Measurements from ENCODE around the gene PRLR. TPM values are rescaled to one million over a fixed set of nuclear protein-coding genes. Genes with fewer than 3 reads are reported as not detected.

The PRLR gene
- total and polyA plus RNA-seq, 9 of the 15 experiments (the other 6 are each of a cell fraction or from before 2014, with no cell fraction given): 0.02 TPM; not detected in 8

DNA sequence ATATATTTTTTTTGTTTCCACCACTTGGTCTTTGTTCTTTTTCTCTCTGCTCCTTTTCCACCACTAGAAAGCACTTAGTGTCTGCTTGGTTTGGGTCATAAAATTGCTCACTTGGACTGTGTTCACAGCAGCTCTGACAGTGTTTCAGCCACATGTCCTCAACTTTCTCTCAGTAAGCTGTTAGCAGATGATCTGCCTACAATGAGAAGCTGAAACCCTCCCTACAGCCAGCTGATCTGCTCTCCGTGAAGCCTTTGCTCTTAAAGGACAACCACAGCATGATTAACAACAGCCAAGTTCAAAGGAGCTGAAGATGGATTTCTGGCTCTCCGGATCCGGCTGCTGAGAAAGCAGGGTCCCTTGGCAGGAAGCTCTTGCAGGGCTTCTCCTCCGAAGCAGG is 31.6 kb downstream of the PRLR start (continued):
- TF ChIP-seq HMGXB4 (CRISPR knock-in tag; IDR thresholded peaks at IDR 0.05): no peak

DNA sequence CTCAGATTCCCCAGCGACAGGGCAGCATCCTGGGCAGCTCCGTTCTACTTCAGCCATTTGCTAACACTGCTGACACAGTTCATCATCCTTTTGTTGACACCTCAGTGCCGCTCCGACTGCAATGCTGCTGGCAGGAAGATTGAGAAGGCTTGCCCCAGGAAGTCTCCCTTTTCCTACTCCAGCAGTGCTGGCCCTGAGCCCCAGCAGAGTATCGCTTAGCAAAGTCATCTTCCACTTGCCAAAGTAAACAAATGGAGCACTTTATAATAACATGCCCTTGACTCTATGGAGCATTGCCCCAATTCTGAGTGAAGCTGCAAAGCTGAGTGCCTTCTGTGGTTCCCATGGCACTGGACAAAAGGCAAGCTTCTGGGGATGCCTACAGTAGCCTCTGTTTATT is 32.2 kb downstream of the PRLR start:
- POLR2A ChIA-PET: interaction anchor here (1.1 kb wide), 1 partner anchor 15 kb away, joined by 3 read pairs; no protein-coding TSS in a partner anchor
- TF ChIP-seq JUNB (CRISPR knock-in tag; conservative IDR thresholded peaks at IDR 0.05) (no peak), CBX1 (IDR thresholded peaks at IDR 0.05; ENCODE audit: low read depth) (no peak), ZNF696 (CRISPR knock-in tag; conservative IDR thresholded peaks at IDR 0.05) (no peak), SMARCE1 (IDR thresholded peaks at IDR 0.05) (no peak), ZNF561 (CRISPR knock-in tag; conservative IDR thresholded peaks at IDR 0.05) (no peak), ZC3H4 (CRISPR knock-in tag; IDR thresholded peaks at IDR 0.05; ENCODE audit: borderline replicate concordance) (no peak), LCOR (CRISPR knock-in tag; IDR thresholded peaks at IDR 0.05) (no peak), NBN (IDR thresholded peaks at IDR 0.05; ENCODE audit: low read depth) (no peak), SAFB (IDR thresholded peaks at IDR 0.05; ENCODE audit: borderline replicate concordance, low read depth, low read length) (no peak), ZNF277 (CRISPR knock-in tag; IDR thresholded peaks at IDR 0.05; ENCODE audit: borderline replicate concordance) (no peak), ZNF695 (CRISPR knock-in tag; IDR thresholded peaks at IDR 0.05) (no peak), KHSRP (IDR thresholded peaks at IDR 0.05) (no peak), FOXP1 (CRISPR knock-in tag; IDR thresholded peaks at IDR 0.05) (no peak), TEAD1 (CRISPR knock-in tag; IDR thresholded peaks at IDR 0.05) (no peak), E2F6 (IDR thresholded peaks at IDR 0.05; ENCODE audit: borderline replicate concordance in 1 of 2, extremely low read depth in 1 of 2, insufficient read depth in 1 of 2, insufficient read length in 1 of 2, low read depth in 1 of 2, low read length in 1 of 2, poor library complexity in 1 of 2, severe bottlenecking in 1 of 2) (no peak)
- TF ChIP-seq, protein P1, sequence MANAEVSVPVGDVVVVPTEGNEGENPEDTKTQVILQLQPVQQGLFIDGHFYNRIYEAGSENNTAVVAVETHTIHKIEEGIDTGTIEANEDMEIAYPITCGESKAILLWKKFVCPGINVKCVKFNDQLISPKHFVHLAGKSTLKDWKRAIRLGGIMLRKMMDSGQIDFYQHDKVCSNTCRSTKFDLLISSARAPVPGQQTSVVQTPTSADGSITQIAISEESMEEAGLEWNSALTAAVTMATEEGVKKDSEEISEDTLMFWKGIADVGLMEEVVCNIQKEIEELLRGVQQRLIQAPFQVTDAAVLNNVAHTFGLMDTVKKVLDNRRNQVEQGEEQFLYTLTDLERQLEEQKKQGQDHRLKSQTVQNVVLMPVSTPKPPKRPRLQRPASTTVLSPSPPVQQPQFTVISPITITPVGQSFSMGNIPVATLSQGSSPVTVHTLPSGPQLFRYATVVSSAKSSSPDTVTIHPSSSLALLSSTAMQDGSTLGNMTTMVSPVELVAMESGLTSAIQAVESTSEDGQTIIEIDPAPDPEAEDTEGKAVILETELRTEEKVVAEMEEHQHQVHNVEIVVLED (CRISPR knock-in tag; IDR thresholded peaks at IDR 0.05): no peak

More for the DNA sequence above, 32.2 kb downstream of the PRLR start:
- in situ Hi-C loops (cut with MboI) (loop anchor here (25.0 kb wide), 1 partner anchor 711 kb away; no protein-coding TSS in a partner anchor), intact Hi-C loops (cut with micrococcal nuclease) (no loop called here)
- no peak for DNase-seq (ENCODE audit: extremely low read depth in 1 of 4, low spot score in 3 of 4)
- no peaks in the 10 kb centered on the region for H3K36me3 ChIP-seq (ENCODE audit: control insufficient read depth, insufficient read depth, low read length)
- no peak for FAIRE-seq
- CTCF ChIA-PET (ENCODE audit: low intra/inter-chr PET ratio): no interaction called here
- H3K4me1 ChIP-seq (replicated peaks in 1 of 2; ENCODE audit: control insufficient read depth in 2 of 2, insufficient read depth in 2 of 2, low read length in 2 of 2): no peaks in the 10 kb centered on the region
- no peaks in the 10 kb centered on the region for H3K79me2 ChIP-seq (ENCODE audit: control insufficient read depth, insufficient read depth, low read length)
- H3K9me3 ChIP-seq (replicated peaks; ENCODE audit: control insufficient read depth, insufficient read depth, low read depth, low read length): no peaks in the 10 kb centered on the region
- no peak overlapping the region for H3K9ac ChIP-seq (ENCODE audit: insufficient read depth in 1 of 2, low read depth in 2 of 2, low read length in 2 of 2)
- H2AFZ ChIP-seq (ENCODE audit: low read depth, low read length): no peak overlapping the region
- H3K27ac ChIP-seq (ENCODE audit: extremely low read depth, low read depth, low read length): no peak overlapping the region
- H4K20me1 ChIP-seq (replicated peaks; ENCODE audit: control insufficient read depth, insufficient read depth, low read length): no peaks in the 10 kb centered on the region; the same call in 1 of the 2 replicates
- peaks cover 0 to 12% of the 10 kb centered on the region in 2 experiments; a peak in 2 of 5 replicates for H3K27me3 ChIP-seq (ENCODE audit: control insufficient read depth in 2 of 2, insufficient read depth in 2 of 2, low read length in 2 of 2)
- ATAC-seq: no peak
- BruUV-seq (replicated peaks): no TSS peak
- H3K4me3 ChIP-seq: no peak overlapping the region
- H3K4me2 ChIP-seq (ENCODE audit: insufficient read depth, low read length): no peak overlapping the region
- H3K9me1 ChIP-seq (ENCODE audit: control insufficient read depth, insufficient read depth, low read length): no peaks in the 10 kb centered on the region
- WGBS (ENCODE audit: insufficient coverage, low coverage, missing lambda C conversion rate): 1% methylated on average over 5 of the region's 5 CpGs

Data from K562 (cell line).